Liver (tissue), 9 donors: ENCODE results near the gene KCNQ1. TPM values are rescaled to one million over a fixed set of nuclear protein-coding genes. Genes with fewer than 3 reads are reported as not detected.

Source experiments
- DNase-seq: peaks from one replicate; pipeline ENCODE4 v3.0.0-alpha.2; 2017; ENCODE audit warnings: low spot score
- H3K27ac ChIP-seq, 2 donors: one replicate each; pipeline ENCODE4 v1.7.0; 2013; ENCODE audit warnings: inconsistent platforms in 2 of 2, low read length in 2 of 2, control low read depth in 1 of 2, low read depth in 1 of 2, mild to moderate bottlenecking in 1 of 2
- H3K27me3 ChIP-seq, 4 donors: one replicate each; pipeline versions ENCODE4 v1.6.1 to v1.7.0; 2013; ENCODE audit warnings: low read length in 3 of 4, inconsistent platforms in 1 of 4, mild to moderate bottlenecking in 1 of 4, moderate library complexity in 1 of 4; ENCODE audit not compliant: control insufficient read depth in 4 of 4, insufficient read depth in 4 of 4
- H3K36me3 ChIP-seq, 4 donors: one replicate each; pipeline versions ENCODE4 v1.6.1 to v1.7.0; 2013; ENCODE audit warnings: low read length in 3 of 4, mild to moderate bottlenecking in 3 of 4, low read depth in 1 of 4, moderate library complexity in 1 of 4; ENCODE audit not compliant: control insufficient read depth in 4 of 4, insufficient read depth in 3 of 4
- H3K4me1 ChIP-seq, 4 donors: one replicate each; pipeline versions ENCODE4 v1.6.1 to v1.7.0; 2013; ENCODE audit warnings: low read length in 3 of 4, mild to moderate bottlenecking in 3 of 4, moderate library complexity in 1 of 4; ENCODE audit not compliant: control insufficient read depth in 4 of 4, insufficient read depth in 4 of 4
- H3K4me3 ChIP-seq, 3 donors: one replicate each; pipeline versions ENCODE4 v1.6.1 to v1.7.0; 2013; ENCODE audit warnings: low read length in 3 of 3, control low read depth in 1 of 3, low read depth in 1 of 3, mild to moderate bottlenecking in 1 of 3
- H3K9ac ChIP-seq, 2 donors: one replicate each; pipeline ENCODE4 v1.7.0; 2013; ENCODE audit warnings: low read length in 2 of 2, mild to moderate bottlenecking in 2 of 2, moderate library complexity in 2 of 2, control low read depth in 1 of 2, low read depth in 1 of 2
- H3K9me3 ChIP-seq, 4 donors: one replicate each; pipeline versions ENCODE4 v1.6.1 to v1.7.0; 2013; ENCODE audit warnings: low read length in 3 of 4; ENCODE audit not compliant: control insufficient read depth in 4 of 4
- EGR1 ChIP-seq, 2 donors: IDR thresholded peaks; 2 replicates each; pipeline ENCODE4 v1.6.1; 2016 to 2018; ENCODE audit warnings: antibody characterized with exemption in 2 of 2, low read depth in 2 of 2
- FOXA1 ChIP-seq: IDR thresholded peaks from 2 replicates; pipeline ENCODE4 v1.6.1; 2016; ENCODE audit warnings: antibody characterized with exemption
- FOXA2 ChIP-seq: IDR thresholded peaks from 2 replicates; pipeline ENCODE4 v1.6.1; 2016; ENCODE audit warnings: antibody characterized with exemption
- GABPA ChIP-seq, 2 donors: IDR thresholded peaks in 1 of 2; conservative IDR thresholded peaks in 1 of 2; 2 replicates each; pipeline ENCODE4 v1.6.1; 2016; ENCODE audit warnings: antibody characterized with exemption in 2 of 2, mild to moderate bottlenecking in 1 of 2, moderate library complexity in 1 of 2
- HNF4G ChIP-seq: IDR thresholded peaks from 2 replicates; pipeline ENCODE4 v1.6.1; 2016; ENCODE audit warnings: antibody characterized with exemption
- NR2F2 ChIP-seq: IDR thresholded peaks from 2 replicates; pipeline ENCODE4 v1.6.1; 2016; ENCODE audit warnings: antibody characterized with exemption
- RAD21 ChIP-seq, 2 donors: IDR thresholded peaks; 2 replicates each; pipeline ENCODE4 v1.6.1; 2016; ENCODE audit warnings: antibody characterized with exemption in 2 of 2, mild to moderate bottlenecking in 2 of 2
- RXRA ChIP-seq, 2 donors: IDR thresholded peaks; 2 replicates each; pipeline ENCODE4 v1.6.1; 2017 to 2018; ENCODE audit warnings: antibody characterized with exemption in 2 of 2, mild to moderate bottlenecking in 1 of 2
- SP1 ChIP-seq: IDR thresholded peaks from 2 replicates; pipeline ENCODE4 v1.6.1; 2018; ENCODE audit warnings: antibody characterized with exemption, mild to moderate bottlenecking
- TAF1 ChIP-seq: conservative IDR thresholded peaks from 2 replicates; pipeline ENCODE4 v1.6.1; 2016; ENCODE audit warnings: antibody characterized with exemption, mild to moderate bottlenecking
- YY1 ChIP-seq: IDR thresholded peaks from 2 replicates; pipeline ENCODE4 v1.6.1; 2016; ENCODE audit warnings: antibody characterized with exemption, mild to moderate bottlenecking
- whole genome bisulfite sequencing: extraction: QIAGEN DNeasy Blood & Tissue Kit; methylation state at CpG from one replicate; pipeline ENCODE4 v1.1.7; 2013; 5-methylcytosine and 5-hydroxymethylcytosine counted together
- polyA plus RNA-seq, 2 donors: library from polyadenylated mRNA; stranded (reverse) in 1 of 2; unstranded in 1 of 2; fragments of 200-250 nt in 1 of 2; fragments of >200 nt in 1 of 2; fragmentation: Nextera tagmentation in 1 of 2; extraction: Ambion mirVana in 1 of 2; gene quantifications; one replicate each; pipeline versions ENCODE4 v1.2.1 to v1.2.3, GENCODE V29; 2013 to 2015
- total RNA-seq, 2 donors: library from RNA; depleted of rRNA; stranded (reverse); fragments of >200 nt; gene quantifications; one replicate each; pipeline ENCODE4 v1.2.3, GENCODE V29; 2014
- TF ChIP-seq, protein P1 (sequence below): fragments of 150-350 bp; IDR thresholded peaks from 2 replicates; pipeline ENCODE4 v1.5.1; 2017; ENCODE audit warnings: improper control_type of control experiment, low read depth, low read length; ENCODE audit not compliant: missing input control
- TF ChIP-seq, protein P2 (sequence below): IDR thresholded peaks from 2 replicates; pipeline ENCODE4 v1.6.1; 2016; ENCODE audit warnings: antibody characterized with exemption, mild to moderate bottlenecking
- TF ChIP-seq, protein P3 (sequence below): IDR thresholded peaks from 2 replicates; pipeline ENCODE4 v1.6.1; 2016; ENCODE audit warnings: antibody characterized with exemption
- TF ChIP-seq, protein P4 (sequence below): IDR thresholded peaks from 2 replicates; pipeline ENCODE4 v1.6.1; 2016; ENCODE audit warnings: antibody characterized with exemption
- donor health status: healthy.
- donor health status: healthy.
- donor health status: healthy.
- donor health status: healthy.
- donor health status: healthy.

Gene KCNQ1
- total and polyA plus RNA-seq, 4 donors: 0.31 to 2.2 (median 1.5) TPM

DNA sequence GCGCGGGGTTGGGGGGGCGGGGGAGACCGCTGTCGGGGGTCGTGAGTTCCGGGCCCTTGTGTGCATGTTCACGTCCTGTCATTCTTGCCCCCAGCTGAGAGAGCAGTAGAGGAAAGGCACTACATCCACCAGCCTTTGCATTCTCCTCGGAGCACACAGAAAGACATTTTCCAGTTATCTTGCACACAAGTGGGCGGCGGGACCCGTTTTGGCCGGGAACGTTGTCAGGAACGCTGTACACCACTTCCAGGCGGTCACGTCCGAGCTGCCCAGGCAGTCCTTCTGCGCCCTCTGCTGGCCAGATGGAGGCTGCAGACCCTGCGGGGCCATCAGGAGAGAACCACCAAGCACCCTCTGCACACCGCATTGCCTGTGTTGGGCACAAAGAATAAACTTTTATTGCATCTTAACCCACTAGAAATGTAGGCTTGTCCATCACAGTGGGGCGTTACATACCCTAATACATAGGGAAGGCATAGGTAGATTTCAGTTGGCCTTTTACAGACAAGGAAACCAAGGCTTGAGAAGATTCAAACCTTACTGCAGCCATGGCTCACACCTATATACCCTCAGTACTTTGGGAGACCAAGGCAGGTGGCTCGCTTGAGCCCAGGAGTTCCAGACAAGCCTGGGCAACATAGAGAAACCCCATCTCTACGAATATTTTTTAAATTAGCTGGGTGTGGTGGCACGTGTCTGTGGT is 443.6 kb downstream of the KCNQ1 start:
- DNase-seq: peak; percentile 92
- Histone ChIP-seq H3K36me3 (no peaks in the 10 kb centered on the region), H3K27ac (no peak overlapping the region), H3K4me1 (peaks cover 12 to 30% (median 22%) of the 10 kb centered on the region in 4 donors), H3K4me3 (no peak overlapping the region), H3K27me3 (no peaks in the 10 kb centered on the region), H3K9ac (no peak overlapping the region), H3K9me3 (no peaks in the 10 kb centered on the region)
- TF ChIP-seq, protein P1, sequence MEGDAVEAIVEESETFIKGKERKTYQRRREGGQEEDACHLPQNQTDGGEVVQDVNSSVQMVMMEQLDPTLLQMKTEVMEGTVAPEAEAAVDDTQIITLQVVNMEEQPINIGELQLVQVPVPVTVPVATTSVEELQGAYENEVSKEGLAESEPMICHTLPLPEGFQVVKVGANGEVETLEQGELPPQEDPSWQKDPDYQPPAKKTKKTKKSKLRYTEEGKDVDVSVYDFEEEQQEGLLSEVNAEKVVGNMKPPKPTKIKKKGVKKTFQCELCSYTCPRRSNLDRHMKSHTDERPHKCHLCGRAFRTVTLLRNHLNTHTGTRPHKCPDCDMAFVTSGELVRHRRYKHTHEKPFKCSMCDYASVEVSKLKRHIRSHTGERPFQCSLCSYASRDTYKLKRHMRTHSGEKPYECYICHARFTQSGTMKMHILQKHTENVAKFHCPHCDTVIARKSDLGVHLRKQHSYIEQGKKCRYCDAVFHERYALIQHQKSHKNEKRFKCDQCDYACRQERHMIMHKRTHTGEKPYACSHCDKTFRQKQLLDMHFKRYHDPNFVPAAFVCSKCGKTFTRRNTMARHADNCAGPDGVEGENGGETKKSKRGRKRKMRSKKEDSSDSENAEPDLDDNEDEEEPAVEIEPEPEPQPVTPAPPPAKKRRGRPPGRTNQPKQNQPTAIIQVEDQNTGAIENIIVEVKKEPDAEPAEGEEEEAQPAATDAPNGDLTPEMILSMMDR: peak; percentile 94
- TF ChIP-seq GABPA (IDR thresholded peaks at IDR 0.05 in 1 of 2, conservative IDR thresholded peaks at IDR 0.05 in 1 of 2): no peak
- TF ChIP-seq RAD21 (IDR thresholded peaks at IDR 0.05): peak; percentile 95 to 98
- TF ChIP-seq EGR1 (IDR thresholded peaks at IDR 0.05; ENCODE audit: low read depth in 2 of 2): no peak
- no peak for TF ChIP-seq YY1
- no peak for TF ChIP-seq HNF4G
- WGBS: 34% methylated on average over 25 of the region's 25 CpGs

DNA sequence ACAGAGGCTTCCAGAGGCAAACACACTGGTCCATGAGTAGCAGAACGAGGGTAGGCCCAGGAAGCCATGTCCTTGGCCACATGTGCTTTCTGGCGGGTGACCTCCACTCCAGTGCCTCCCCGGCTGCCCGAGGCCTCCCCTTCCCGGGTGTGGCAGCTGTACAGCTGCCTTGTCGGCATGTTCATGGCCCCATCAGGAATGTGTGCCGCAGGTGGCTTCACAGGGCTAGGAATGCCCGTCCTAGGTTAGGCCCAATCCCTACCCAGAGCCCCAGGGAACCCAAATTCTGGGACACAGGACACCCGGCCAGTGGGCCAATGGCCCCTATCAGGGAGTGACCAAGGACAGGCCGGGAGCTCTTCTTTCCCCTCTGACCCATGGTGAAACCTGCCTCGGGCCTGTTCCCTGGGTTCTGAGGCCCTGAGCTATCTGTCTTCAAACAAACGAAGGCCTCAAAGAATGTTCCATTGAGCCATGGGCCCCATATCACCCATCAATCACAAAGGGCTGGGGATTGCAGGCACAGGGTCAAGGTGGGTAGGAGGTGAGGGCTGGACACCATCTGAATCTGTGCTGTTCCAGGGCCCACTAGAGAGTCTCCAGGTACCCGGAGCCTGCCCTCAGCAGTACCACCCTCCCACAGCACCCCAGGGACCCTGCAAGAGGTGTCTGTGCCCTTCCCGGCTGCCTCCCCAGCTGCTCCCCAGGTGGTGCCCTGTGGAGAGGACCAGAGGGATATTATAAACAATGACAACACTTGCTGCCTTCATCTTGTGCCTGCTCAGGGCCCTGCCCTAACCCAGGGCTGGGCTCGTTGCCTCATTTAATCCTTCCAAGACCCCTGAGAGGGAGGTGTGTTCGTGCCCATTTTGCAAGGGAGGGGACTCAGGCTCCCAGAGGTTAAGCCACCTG is 444.8 kb downstream of the KCNQ1 start:
- Histone ChIP-seq H3K9me3 (no peaks in the 10 kb centered on the region), H3K27me3 (no peaks in the 10 kb centered on the region), H3K27ac (no peak overlapping the region), H3K4me3 (no peak overlapping the region), H3K4me1 (peaks cover 12 to 30% (median 20%) of the 10 kb centered on the region in 4 donors), H3K36me3 (no peaks in the 10 kb centered on the region), H3K9ac (no peak overlapping the region)
- DNase-seq: no peak
- TF ChIP-seq, protein P2, sequence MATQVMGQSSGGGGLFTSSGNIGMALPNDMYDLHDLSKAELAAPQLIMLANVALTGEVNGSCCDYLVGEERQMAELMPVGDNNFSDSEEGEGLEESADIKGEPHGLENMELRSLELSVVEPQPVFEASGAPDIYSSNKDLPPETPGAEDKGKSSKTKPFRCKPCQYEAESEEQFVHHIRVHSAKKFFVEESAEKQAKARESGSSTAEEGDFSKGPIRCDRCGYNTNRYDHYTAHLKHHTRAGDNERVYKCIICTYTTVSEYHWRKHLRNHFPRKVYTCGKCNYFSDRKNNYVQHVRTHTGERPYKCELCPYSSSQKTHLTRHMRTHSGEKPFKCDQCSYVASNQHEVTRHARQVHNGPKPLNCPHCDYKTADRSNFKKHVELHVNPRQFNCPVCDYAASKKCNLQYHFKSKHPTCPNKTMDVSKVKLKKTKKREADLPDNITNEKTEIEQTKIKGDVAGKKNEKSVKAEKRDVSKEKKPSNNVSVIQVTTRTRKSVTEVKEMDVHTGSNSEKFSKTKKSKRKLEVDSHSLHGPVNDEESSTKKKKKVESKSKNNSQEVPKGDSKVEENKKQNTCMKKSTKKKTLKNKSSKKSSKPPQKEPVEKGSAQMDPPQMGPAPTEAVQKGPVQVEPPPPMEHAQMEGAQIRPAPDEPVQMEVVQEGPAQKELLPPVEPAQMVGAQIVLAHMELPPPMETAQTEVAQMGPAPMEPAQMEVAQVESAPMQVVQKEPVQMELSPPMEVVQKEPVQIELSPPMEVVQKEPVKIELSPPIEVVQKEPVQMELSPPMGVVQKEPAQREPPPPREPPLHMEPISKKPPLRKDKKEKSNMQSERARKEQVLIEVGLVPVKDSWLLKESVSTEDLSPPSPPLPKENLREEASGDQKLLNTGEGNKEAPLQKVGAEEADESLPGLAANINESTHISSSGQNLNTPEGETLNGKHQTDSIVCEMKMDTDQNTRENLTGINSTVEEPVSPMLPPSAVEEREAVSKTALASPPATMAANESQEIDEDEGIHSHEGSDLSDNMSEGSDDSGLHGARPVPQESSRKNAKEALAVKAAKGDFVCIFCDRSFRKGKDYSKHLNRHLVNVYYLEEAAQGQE: no peak
- no peak for TF ChIP-seq HNF4G
- TF ChIP-seq, protein P3, sequence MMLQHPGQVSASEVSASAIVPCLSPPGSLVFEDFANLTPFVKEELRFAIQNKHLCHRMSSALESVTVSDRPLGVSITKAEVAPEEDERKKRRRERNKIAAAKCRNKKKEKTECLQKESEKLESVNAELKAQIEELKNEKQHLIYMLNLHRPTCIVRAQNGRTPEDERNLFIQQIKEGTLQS: no peak
- no peak for TF ChIP-seq GABPA (IDR thresholded peaks at IDR 0.05 in 1 of 2, conservative IDR thresholded peaks at IDR 0.05 in 1 of 2)
- no peak for TF ChIP-seq SP1
- no peak for TF ChIP-seq TAF1
- no peak for TF ChIP-seq RAD21 (IDR thresholded peaks at IDR 0.05)
- no peak for TF ChIP-seq FOXA2
- no peak for TF ChIP-seq NR2F2
- TF ChIP-seq RXRA (IDR thresholded peaks at IDR 0.05): no peak
- TF ChIP-seq, protein P4, sequence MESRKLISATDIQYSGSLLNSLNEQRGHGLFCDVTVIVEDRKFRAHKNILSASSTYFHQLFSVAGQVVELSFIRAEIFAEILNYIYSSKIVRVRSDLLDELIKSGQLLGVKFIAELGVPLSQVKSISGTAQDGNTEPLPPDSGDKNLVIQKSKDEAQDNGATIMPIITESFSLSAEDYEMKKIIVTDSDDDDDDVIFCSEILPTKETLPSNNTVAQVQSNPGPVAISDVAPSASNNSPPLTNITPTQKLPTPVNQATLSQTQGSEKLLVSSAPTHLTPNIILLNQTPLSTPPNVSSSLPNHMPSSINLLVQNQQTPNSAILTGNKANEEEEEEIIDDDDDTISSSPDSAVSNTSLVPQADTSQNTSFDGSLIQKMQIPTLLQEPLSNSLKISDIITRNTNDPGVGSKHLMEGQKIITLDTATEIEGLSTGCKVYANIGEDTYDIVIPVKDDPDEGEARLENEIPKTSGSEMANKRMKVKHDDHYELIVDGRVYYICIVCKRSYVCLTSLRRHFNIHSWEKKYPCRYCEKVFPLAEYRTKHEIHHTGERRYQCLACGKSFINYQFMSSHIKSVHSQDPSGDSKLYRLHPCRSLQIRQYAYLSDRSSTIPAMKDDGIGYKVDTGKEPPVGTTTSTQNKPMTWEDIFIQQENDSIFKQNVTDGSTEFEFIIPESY: no peak
- no peak for TF ChIP-seq EGR1 (IDR thresholded peaks at IDR 0.05; ENCODE audit: low read depth in 2 of 2)
- TF ChIP-seq FOXA1: no peak
- 84% methylated on average over 16 of the region's 16 CpGs for WGBS
